Natural killer cell (primary cell): ENCODE results near the gene DLST. TPM values are rescaled to one million over a fixed set of nuclear protein-coding genes. Genes with fewer than 3 reads are reported as not detected.

Source experiments
- ATAC-seq, 3 donors: fragments of 150-1000 bp in 2 of 3; fragments of 200-7000 bp in 1 of 3; cut with Tn5 transposase; 1 replicate in 1 of 3; 2 replicates in 2 of 3; pipeline ENCODE4 v1.10.0; 2021; ENCODE audit warnings: mild to moderate bottlenecking in 2 of 3, moderate library complexity in 2 of 3
- DNase-seq, 2 donors: peaks; one replicate each; pipeline versions ENCODE4 v3.0.0 to v3.0.0-alpha.2; 2013 to 2021; ENCODE audit warnings: mixed read lengths in 1 of 2
- H3K27ac ChIP-seq: one replicate; pipeline ENCODE4 v1.5.1; 2013; ENCODE audit warnings: mild to moderate bottlenecking, low read length
- H3K27me3 ChIP-seq: one replicate; pipeline ENCODE4 v1.6.1; 2013; ENCODE audit warnings: low read length; ENCODE audit not compliant: control insufficient read depth, insufficient read depth
- H3K36me3 ChIP-seq: one replicate; pipeline ENCODE4 v1.6.1; 2013; ENCODE audit warnings: low read length; ENCODE audit not compliant: control insufficient read depth, insufficient read depth
- H3K4me1 ChIP-seq: one replicate; pipeline ENCODE4 v1.6.1; 2013; ENCODE audit warnings: low read length; ENCODE audit not compliant: control insufficient read depth, insufficient read depth
- H3K4me3 ChIP-seq: one replicate; pipeline ENCODE4 v1.5.1; 2013; ENCODE audit warnings: low read length
- H3K9me3 ChIP-seq: one replicate; pipeline ENCODE4 v1.6.1; 2013; ENCODE audit warnings: low read length; ENCODE audit not compliant: control insufficient read depth, insufficient read depth
- H3K27ac Mint-ChIP-seq, 2 donors: one replicate each; pipeline ENCODE4 v1.8.0; 2022; ENCODE audit warnings: mild to moderate bottlenecking in 2 of 2, mixed read lengths in 2 of 2, moderate library complexity in 1 of 2
- H3K27me3 Mint-ChIP-seq, 2 donors: one replicate each; pipeline ENCODE4 v1.8.0; 2022; ENCODE audit warnings: low read depth in 2 of 2, mixed read lengths in 2 of 2
- H3K36me3 Mint-ChIP-seq: one replicate; pipeline ENCODE4 v1.8.0; 2022; ENCODE audit warnings: mixed read lengths
- H3K4me1 Mint-ChIP-seq, 2 donors: one replicate each; pipeline ENCODE4 v1.8.0; 2022; ENCODE audit warnings: mixed read lengths in 2 of 2
- H3K4me3 Mint-ChIP-seq: one replicate; pipeline ENCODE4 v1.8.0; 2022; ENCODE audit warnings: mild to moderate bottlenecking, moderate library complexity, mixed read lengths
- H3K9me3 Mint-ChIP-seq, 2 donors: one replicate each; pipeline ENCODE4 v1.8.0; 2022; ENCODE audit warnings: mixed read lengths in 2 of 2
- WGBS: methylation state at CpG from one replicate; pipeline ENCODE4 v1.1.7; 2013; ENCODE audit warnings: missing lambda C conversion rate; ENCODE audit not compliant: insufficient coverage; 5-methylcytosine and 5-hydroxymethylcytosine counted together
- intact Hi-C: fragments of 100-400 bp; cut with micrococcal nuclease; formaldehyde crosslinking; loops from one replicate; pipeline ENCODE4 v1.14.2; 2022
- total RNA-seq, 4 donors: library from RNA; stranded (reverse); fragments of 120-200 nt in 1 of 4; gene quantifications; one replicate each; pipeline versions ENCODE4 v1.2.3 to v1.2.4, GENCODE V29; 2013 to 2022
- TF ChIP-seq, protein P1 (sequence below): fragments of 200-600 bp; IDR thresholded peaks from one replicate; pipeline ENCODE4 v1.8.0; 2022; ENCODE audit warnings: antibody characterized with exemption

Gene DLST
- total RNA-seq, 3 donors from 2014 or later (not counting 1 experiment from before 2014, with no cell fraction given): 161 to 180 (median 163) TPM

DNA sequence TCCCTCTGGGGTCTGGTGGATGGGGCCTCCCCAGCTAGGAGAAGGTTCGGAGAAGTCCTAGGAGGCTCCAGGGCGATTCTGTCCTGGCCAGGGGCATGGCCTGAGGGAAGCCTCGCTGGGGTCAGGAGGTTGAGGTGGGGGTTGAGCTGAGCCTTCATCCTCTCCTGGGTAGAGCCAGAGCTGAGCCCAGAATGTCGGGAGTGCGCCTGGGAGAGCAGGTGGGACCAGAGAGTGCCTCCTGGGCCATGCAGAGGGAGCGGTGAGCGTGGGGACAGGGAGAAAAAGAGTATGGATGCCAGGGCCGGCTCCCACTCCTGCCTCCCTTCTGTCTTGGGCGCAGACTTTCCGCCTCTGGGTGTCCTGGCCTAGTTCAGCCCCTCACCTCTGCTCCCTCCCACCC lies 28.2 kb downstream of the DLST start:
- Histone ChIP-seq H3K27ac (no peak overlapping the region), H3K4me3 (no peak overlapping the region), H3K4me1 (peaks cover 24% of the 10 kb centered on the region), H3K36me3 (peaks cover 1% of the 10 kb centered on the region), H3K27me3 (no peaks in the 10 kb centered on the region), H3K9me3 (no peaks in the 10 kb centered on the region)
- no peaks in the 10 kb centered on the region for H3K27me3 Mint-ChIP-seq
- no peak overlapping the region for H3K27ac Mint-ChIP-seq
- peaks cover 0 to 6% of the 10 kb centered on the region in 2 donors for H3K4me1 Mint-ChIP-seq
- DNase-seq (no peak), ATAC-seq (no peak)
- TF ChIP-seq, protein P1, sequence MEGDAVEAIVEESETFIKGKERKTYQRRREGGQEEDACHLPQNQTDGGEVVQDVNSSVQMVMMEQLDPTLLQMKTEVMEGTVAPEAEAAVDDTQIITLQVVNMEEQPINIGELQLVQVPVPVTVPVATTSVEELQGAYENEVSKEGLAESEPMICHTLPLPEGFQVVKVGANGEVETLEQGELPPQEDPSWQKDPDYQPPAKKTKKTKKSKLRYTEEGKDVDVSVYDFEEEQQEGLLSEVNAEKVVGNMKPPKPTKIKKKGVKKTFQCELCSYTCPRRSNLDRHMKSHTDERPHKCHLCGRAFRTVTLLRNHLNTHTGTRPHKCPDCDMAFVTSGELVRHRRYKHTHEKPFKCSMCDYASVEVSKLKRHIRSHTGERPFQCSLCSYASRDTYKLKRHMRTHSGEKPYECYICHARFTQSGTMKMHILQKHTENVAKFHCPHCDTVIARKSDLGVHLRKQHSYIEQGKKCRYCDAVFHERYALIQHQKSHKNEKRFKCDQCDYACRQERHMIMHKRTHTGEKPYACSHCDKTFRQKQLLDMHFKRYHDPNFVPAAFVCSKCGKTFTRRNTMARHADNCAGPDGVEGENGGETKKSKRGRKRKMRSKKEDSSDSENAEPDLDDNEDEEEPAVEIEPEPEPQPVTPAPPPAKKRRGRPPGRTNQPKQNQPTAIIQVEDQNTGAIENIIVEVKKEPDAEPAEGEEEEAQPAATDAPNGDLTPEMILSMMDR: no peak
- intact Hi-C loops: no loop called here
- H3K9me3 Mint-ChIP-seq: no peaks in the 10 kb centered on the region
- H3K36me3 Mint-ChIP-seq: no peaks in the 10 kb centered on the region
- 93% methylated on average over 10 of the region's 10 CpGs for WGBS
- H3K4me3 Mint-ChIP-seq: no peak overlapping the region

GRCh38 chr14:74910556-74910955 lies 28.8 kb downstream of the DLST start:
- H3K27me3 Mint-ChIP-seq: no peaks in the 10 kb centered on the region

GRCh38 chr14:74911221-74911620 lies 29.5 kb downstream of the DLST start:
- Histone ChIP-seq H3K4me3 (no peak overlapping the region), H3K27ac (no peak overlapping the region), H3K36me3 (no peaks in the 10 kb centered on the region), H3K4me1 (peaks cover 17% of the 10 kb centered on the region), H3K9me3 (no peaks in the 10 kb centered on the region), H3K27me3 (no peaks in the 10 kb centered on the region)
- no peaks in the 10 kb centered on the region for H3K36me3 Mint-ChIP-seq
- ATAC-seq (no peak), DNase-seq (no peak)
- no peak overlapping the region for H3K4me3 Mint-ChIP-seq
- 95% methylated on average over 6 of the region's 6 CpGs for WGBS
- H3K27me3 Mint-ChIP-seq: no peaks in the 10 kb centered on the region
- H3K9me3 Mint-ChIP-seq: no peaks in the 10 kb centered on the region
- H3K4me1 Mint-ChIP-seq: peaks cover 0 to 6% of the 10 kb centered on the region in 2 donors
- no peak overlapping the region for H3K27ac Mint-ChIP-seq
- TF ChIP-seq, protein P1: no peak
- intact Hi-C loops: no loop called here

More at GRCh38 chr14:74910556-74910955, 28.8 kb downstream of the DLST start:
- intact Hi-C loops: no loop called here
- H3K9me3 Mint-ChIP-seq: no peaks in the 10 kb centered on the region
- ATAC-seq (no peak), DNase-seq (no peak)
- WGBS: 93% methylated on average over 10 of the region's 10 CpGs
- H3K9me3 ChIP-seq: no peaks in the 10 kb centered on the region
- no peak overlapping the region for H3K27ac ChIP-seq
- H3K4me1 ChIP-seq: peaks cover 22% of the 10 kb centered on the region
- no peak overlapping the region for H3K27ac Mint-ChIP-seq
- H3K36me3 Mint-ChIP-seq: no peaks in the 10 kb centered on the region
- TF ChIP-seq, protein P1: no peak
- no peaks in the 10 kb centered on the region for H3K27me3 ChIP-seq
- H3K4me3 ChIP-seq: no peak overlapping the region
- no peaks in the 10 kb centered on the region for H3K36me3 ChIP-seq
- peaks cover 0 to 6% of the 10 kb centered on the region in 2 donors for H3K4me1 Mint-ChIP-seq
- no peak overlapping the region for H3K4me3 Mint-ChIP-seq

DNA sequence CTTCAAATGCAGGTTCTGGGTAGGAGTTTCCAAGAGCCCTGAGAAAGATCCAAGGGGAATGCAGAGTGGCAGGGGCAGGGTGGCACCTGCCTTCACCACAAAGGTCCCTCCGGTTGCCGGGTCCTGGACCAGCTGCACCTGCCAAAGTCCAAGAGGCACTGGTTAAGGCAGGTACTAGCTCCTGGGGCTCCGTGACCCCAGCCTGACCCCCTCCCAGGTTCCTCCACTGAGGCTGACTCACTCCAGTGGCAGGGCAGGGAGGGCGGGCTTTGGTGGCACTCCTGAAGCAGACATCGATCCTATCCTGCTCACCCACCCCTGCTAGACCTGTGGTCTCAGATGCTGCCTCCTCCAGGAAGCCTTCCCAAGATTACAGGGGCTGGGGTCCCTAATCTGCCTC lies 30.0 kb downstream of the DLST start:
- no peak for ATAC-seq
- Histone ChIP-seq H3K4me3 (no peak overlapping the region), H3K4me1 (peaks cover 16% of the 10 kb centered on the region), H3K27ac (no peak overlapping the region), H3K27me3 (no peaks in the 10 kb centered on the region), H3K36me3 (no peaks in the 10 kb centered on the region), H3K9me3 (no peaks in the 10 kb centered on the region)
- Mint-ChIP-seq H3K27me3 (no peaks in the 10 kb centered on the region), H3K36me3 (no peaks in the 10 kb centered on the region), H3K4me3 (no peak overlapping the region), H3K27ac (no peak overlapping the region), H3K9me3 (no peaks in the 10 kb centered on the region), H3K4me1 (peaks cover 0 to 6% of the 10 kb centered on the region in 2 donors)
- TF ChIP-seq, protein P1: no peak
- intact Hi-C loops: no loop called here
- 92% methylated on average over 5 of the region's 5 CpGs for WGBS
- no peak for DNase-seq
